H9 (cell line): ENCODE measurements around the gene ANKRD44. TPM values are rescaled to one million over a fixed set of nuclear protein-coding genes. Genes with fewer than 3 reads are reported as not detected.

Source experiments
- DNase-seq: peaks from one replicate; pipeline ENCODE4 v3.0.0-alpha.2; 2017
- H2AFZ ChIP-seq: one replicate; pipeline ENCODE4 v1.6.1; 2013; ENCODE audit warnings: mild to moderate bottlenecking, low read length, control low read depth, moderate library complexity
- H2AK5ac ChIP-seq: 2 replicates; pipeline ENCODE4 v1.6.1; 2013; ENCODE audit warnings: low read length, control low read depth, mixed read lengths; ENCODE audit not compliant: insufficient read length
- H2BK120ac ChIP-seq: one replicate; pipeline ENCODE4 v1.6.1; 2013; ENCODE audit warnings: low read depth, mild to moderate bottlenecking, low read length, control low read depth, inconsistent platforms; ENCODE audit not compliant: poor library complexity, severe bottlenecking
- H2BK12ac ChIP-seq: 2 replicates; pipeline ENCODE4 v1.6.1; 2013; ENCODE audit warnings: low read length, control low read depth, mixed read lengths, low read depth; ENCODE audit not compliant: insufficient read length
- H2BK15ac ChIP-seq: 2 replicates; pipeline ENCODE4 v1.6.1; 2013; ENCODE audit warnings: low read depth, low read length, control low read depth
- H2BK20ac ChIP-seq: one replicate; pipeline ENCODE4 v1.6.1; 2013; ENCODE audit warnings: low read depth, mild to moderate bottlenecking, low read length, control low read depth, inconsistent platforms; ENCODE audit not compliant: poor library complexity, severe bottlenecking
- H2BK5ac ChIP-seq: 2 replicates; pipeline ENCODE4 v1.6.1; 2013; ENCODE audit warnings: low read length, control low read depth, mixed read lengths; ENCODE audit not compliant: insufficient read length
- H3K14ac ChIP-seq: 2 replicates; pipeline ENCODE4 v1.6.1; 2013; ENCODE audit warnings: low read length, control low read depth; ENCODE audit not compliant: insufficient read depth
- H3K18ac ChIP-seq: 2 replicates; pipeline ENCODE4 v1.6.1; 2013; ENCODE audit warnings: low read depth, mild to moderate bottlenecking, mixed read lengths, low read length, control low read depth; ENCODE audit not compliant: insufficient read length
- H3K23ac ChIP-seq: 2 replicates; pipeline ENCODE4 v1.6.1; 2013; ENCODE audit warnings: low read length, control low read depth, mixed read lengths, low read depth; ENCODE audit not compliant: insufficient read length
- H3K23me2 ChIP-seq: 2 replicates; pipeline ENCODE4 v1.6.1; 2013; ENCODE audit warnings: low read depth, mild to moderate bottlenecking, mixed read lengths, low read length, control low read depth; ENCODE audit not compliant: insufficient read length, poor library complexity, severe bottlenecking
- H3K27ac ChIP-seq: 2 replicates; pipeline ENCODE4 v1.5.1; 2013; ENCODE audit warnings: low read length, control low read depth, mixed read lengths, low read depth; ENCODE audit not compliant: insufficient read length
- H3K27me3 ChIP-seq: 2 replicates; pipeline ENCODE4 v1.6.1; 2013; ENCODE audit warnings: low read length, control low read depth, inconsistent platforms; ENCODE audit not compliant: insufficient read depth
- H3K4ac ChIP-seq: 2 replicates; pipeline ENCODE4 v1.6.1; 2013; ENCODE audit warnings: low read depth, mild to moderate bottlenecking, control low read depth, inconsistent platforms, low read length, moderate library complexity
- H3K4me1 ChIP-seq: 2 replicates; pipeline ENCODE4 v1.6.1; 2013; ENCODE audit warnings: low read length, control low read depth, inconsistent platforms; ENCODE audit not compliant: insufficient read depth
- H3K4me2 ChIP-seq: 2 replicates; pipeline ENCODE4 v1.6.1; 2013; ENCODE audit warnings: low read length, control low read depth, mixed read lengths; ENCODE audit not compliant: insufficient read length, insufficient read depth
- H3K56ac ChIP-seq: 2 replicates; pipeline ENCODE4 v1.6.1; 2013; ENCODE audit warnings: low read depth, mild to moderate bottlenecking, mixed read lengths, low read length, control low read depth; ENCODE audit not compliant: insufficient read length
- H3K79me1 ChIP-seq: 2 replicates; pipeline ENCODE4 v1.6.1; 2013; ENCODE audit warnings: low read depth, mild to moderate bottlenecking, moderate library complexity, low read length, control low read depth, inconsistent platforms; ENCODE audit not compliant: insufficient read depth, poor library complexity, severe bottlenecking
- H3K79me2 ChIP-seq: 2 replicates; pipeline ENCODE4 v1.6.1; 2013; ENCODE audit warnings: low read length, control low read depth, inconsistent platforms; ENCODE audit not compliant: insufficient read depth
- H3K9ac ChIP-seq: 2 replicates; pipeline ENCODE4 v1.6.1; 2013; ENCODE audit warnings: low read length, control low read depth, mixed read lengths; ENCODE audit not compliant: insufficient read length; ENCODE audit errors: extremely low read depth
- H3K9me3 ChIP-seq: one replicate; pipeline ENCODE4 v1.6.1; 2013; ENCODE audit warnings: low read depth, low read length, inconsistent platforms; ENCODE audit not compliant: control insufficient read depth
- H3T11ph ChIP-seq: one replicate; pipeline ENCODE4 v1.6.1; 2013; ENCODE audit warnings: mild to moderate bottlenecking, low read length, control low read depth, inconsistent platforms
- H4K20me1 ChIP-seq: one replicate; pipeline ENCODE4 v1.6.1; 2013; ENCODE audit not compliant: control insufficient read depth, insufficient read length, insufficient read depth
- H4K5ac ChIP-seq: 2 replicates; pipeline ENCODE4 v1.6.1; 2013; ENCODE audit warnings: low read depth, mild to moderate bottlenecking, mixed read lengths, low read length, control low read depth; ENCODE audit not compliant: insufficient read length
- H4K8ac ChIP-seq: replicated peaks from 2 replicates; pipeline ENCODE4 v1.6.1; 2013; ENCODE audit warnings: low read length, control low read depth, mixed read lengths, low read depth; ENCODE audit not compliant: insufficient read length
- H4K91ac ChIP-seq: 2 replicates; pipeline ENCODE4 v1.6.1; 2013; ENCODE audit warnings: low read depth, mild to moderate bottlenecking, moderate library complexity, mixed read lengths, low read length, control low read depth; ENCODE audit not compliant: insufficient read length
- H3K27ac Mint-ChIP-seq, 3 experiments: 2 replicates in 2 of 3; 3 replicates in 1 of 3; pipeline ENCODE4 v1.8.0; 2020 to 2021; ENCODE audit warnings: mixed read lengths in 3 of 3, mild to moderate bottlenecking in 1 of 3, moderate library complexity in 1 of 3
- H3K27me3 Mint-ChIP-seq: 2 replicates; pipeline ENCODE4 v1.8.0; 2021; ENCODE audit warnings: low read depth, mild to moderate bottlenecking, moderate library complexity, mixed read lengths
- H3K36me3 Mint-ChIP-seq, 3 experiments: 2 replicates in 2 of 3; 3 replicates in 1 of 3; pipeline ENCODE4 v1.8.0; 2020 to 2021; ENCODE audit warnings: low read depth in 3 of 3, mixed read lengths in 3 of 3; ENCODE audit not compliant: insufficient read depth in 1 of 3
- H3K4me1 Mint-ChIP-seq, 2 experiments: 2 replicates each; pipeline ENCODE4 v1.8.0; 2020; ENCODE audit warnings: mixed read lengths in 2 of 2
- H3K4me3 Mint-ChIP-seq, 2 experiments: 2 replicates in 1 of 2; 3 replicates in 1 of 2; pipeline ENCODE4 v1.8.0; 2020 to 2021; ENCODE audit warnings: mild to moderate bottlenecking in 2 of 2, mixed read lengths in 2 of 2, moderate library complexity in 1 of 2
- H3K9me3 Mint-ChIP-seq, 2 experiments: 2 replicates in 1 of 2; 3 replicates in 1 of 2; pipeline ENCODE4 v1.8.0; 2020; ENCODE audit warnings: mild to moderate bottlenecking in 2 of 2, mixed read lengths in 2 of 2, moderate library complexity in 1 of 2
- CTCF ChIP-seq: fragments of 200-600 bp; sonication (generic); conservative IDR thresholded peaks from 3 replicates; pipeline ENCODE4 v1.8.0; 2021; ENCODE audit warnings: antibody characterized with exemption, mild to moderate bottlenecking
- WGBS: extraction: QIAGEN DNeasy Blood & Tissue Kit; methylation state at CpG from one replicate; pipeline ENCODE4 v1.1.7; 2013; ENCODE audit warnings: missing lambda C conversion rate, low lambda C conversion rate, mixed read lengths; ENCODE audit not compliant: insufficient read length; ENCODE audit errors: extremely low coverage; 5-methylcytosine and 5-hydroxymethylcytosine counted together
- total RNA-seq: library from RNA; stranded (reverse); gene quantifications from 2 replicates; pipeline ENCODE4 v1.2.1, GENCODE V29; 2021

Gene ANKRD44
- total RNA-seq, 1 experiment from 2014 or later = 1.9 TPM

- no peak overlapping the region for H3K18ac ChIP-seq
- no peak for DNase-seq
- H3K56ac ChIP-seq = no peak overlapping the region
- no peak overlapping the region for H3K4me2 ChIP-seq
- no peak overlapping the region for H2BK5ac ChIP-seq
- WGBS = no CpG with 5 or more reads among the region's 4 CpGs
- no peak overlapping the region for H2AK5ac ChIP-seq
- no peak overlapping the region for H4K5ac ChIP-seq
- H3K27ac Mint-ChIP-seq = no peak overlapping the region; a peak in 1 of 7 replicates
- H3K9ac ChIP-seq = no peak overlapping the region
- H3K4ac ChIP-seq = no peak overlapping the region
- no peaks in the 10 kb centered on the region for H3K9me3 ChIP-seq
- H4K20me1 ChIP-seq = no peaks in the 10 kb centered on the region
- no peaks in the 10 kb centered on the region for H3K27me3 ChIP-seq
- no peak overlapping the region for H3K23ac ChIP-seq
- no peaks in the 10 kb centered on the region for H3K27me3 Mint-ChIP-seq
- H3K4me3 Mint-ChIP-seq = no peak overlapping the region
- no peak for TF ChIP-seq CTCF
- H3K79me1 ChIP-seq = no peaks in the 10 kb centered on the region
- H3K4me1 ChIP-seq = no peaks in the 10 kb centered on the region
- H3K4me1 Mint-ChIP-seq = peaks cover 8 to 14% of the 10 kb centered on the region in 2 experiments
- no peaks in the 10 kb centered on the region for H3K36me3 Mint-ChIP-seq
- no peaks in the 10 kb centered on the region for H3K9me3 Mint-ChIP-seq
- H3K27ac ChIP-seq = no peak overlapping the region
- no peak overlapping the region for H2BK120ac ChIP-seq
- no peak overlapping the region for H2BK12ac ChIP-seq
- no peak overlapping the region for H2BK15ac ChIP-seq
- no peak overlapping the region for H3K14ac ChIP-seq
- no peaks in the 10 kb centered on the region for H3K79me2 ChIP-seq
- no peak overlapping the region for H3T11ph ChIP-seq
- H2BK20ac ChIP-seq = no peak overlapping the region
- no peak overlapping the region for H4K8ac ChIP-seq
- no peaks in the 10 kb centered on the region for H3K23me2 ChIP-seq
- H2AFZ ChIP-seq = no peak overlapping the region
- no peak overlapping the region for H4K91ac ChIP-seq
Measured at GRCh38 chr2:196941398-196942078, 369.0 kb downstream of the ANKRD44 start.
